Measurements from ENCODE around the gene SIX4. TPM values are rescaled to one million over a fixed set of nuclear protein-coding genes. Genes with fewer than 3 reads are reported as not detected.

SIX4 gene
- total RNA-seq, result under 1 TPM in 1 of 2 donors, not detected in 1; 0.21 TPM

- ATAC-seq, result peak in 1 of 2 donors; percentile 23
- H3K36me3 Mint-ChIP-seq, result peaks cover 0 to 13% of the 10 kb centered on the region in 2 donors
- no peak for DNase-seq (ENCODE audit: low spot score in 2 of 2)
- no peaks in the 10 kb centered on the region for H3K9me3 Mint-ChIP-seq
- no peak within 1 kb of the TSS for H3K27ac Mint-ChIP-seq
Measured at GRCh38 chr14:60723907-60724618, at the start of gene SIX4. Gene SIX4, minus strand, starts transcription at chr14:60724351. Its CDS starts 277 bp downstream, at chr14:60724074.

- Mint-ChIP-seq H3K9me3 (no peaks in the 10 kb centered on the region), H3K36me3 (no peaks in the 10 kb centered on the region), H3K27ac (no peak overlapping the region)
- DNase-seq (ENCODE audit: low spot score in 2 of 2) (no peak), ATAC-seq (no peak)
Measured at GRCh38 chr14:60773558-60773957, 49.4 kb upstream of the SIX4 start.

- DNase-seq (ENCODE audit: low spot score in 2 of 2) (no peak), ATAC-seq (no peak)
- H3K9me3 Mint-ChIP-seq, result no peaks in the 10 kb centered on the region
- H3K27ac Mint-ChIP-seq, result no peak overlapping the region
- H3K36me3 Mint-ChIP-seq, result no peaks in the 10 kb centered on the region
Measured at GRCh38 chr14:60771117-60771516, 47.0 kb upstream of the SIX4 start.

GRCh38 chr14:60768602-60769001 is 44.5 kb upstream of the SIX4 start:
- DNase-seq (ENCODE audit: low spot score in 2 of 2) (no peak), ATAC-seq (no peak)
- Mint-ChIP-seq H3K27ac (no peak overlapping the region), H3K9me3 (no peaks in the 10 kb centered on the region), H3K36me3 (no peaks in the 10 kb centered on the region)

GRCh38 chr14:60760644-60761364 is 36.7 kb upstream of the SIX4 start:
- ATAC-seq (no peak), DNase-seq (ENCODE audit: low spot score in 2 of 2) (no peak)
- Mint-ChIP-seq H3K36me3 (no peaks in the 10 kb centered on the region), H3K27ac (no peak overlapping the region), H3K9me3 (no peaks in the 10 kb centered on the region)

GRCh38 chr14:60760209-60760608 is 36.1 kb upstream of the SIX4 start:
- H3K36me3 Mint-ChIP-seq, result no peaks in the 10 kb centered on the region
- DNase-seq (ENCODE audit: low spot score in 2 of 2) (no peak), ATAC-seq (no peak)
- H3K9me3 Mint-ChIP-seq, result no peaks in the 10 kb centered on the region
- H3K27ac Mint-ChIP-seq, result no peak overlapping the region

- ATAC-seq (no peak), DNase-seq (ENCODE audit: low spot score in 2 of 2) (no peak)
- Mint-ChIP-seq H3K9me3 (no peaks in the 10 kb centered on the region), H3K36me3 (no peaks in the 10 kb centered on the region), H3K27ac (no peak overlapping the region)
Measured at GRCh38 chr14:60758885-60759284, 34.7 kb upstream of the SIX4 start.

GRCh38 chr14:60757567-60758002 is 33.4 kb upstream of the SIX4 start:
- ATAC-seq (no peak), DNase-seq (ENCODE audit: low spot score in 2 of 2) (no peak)
- no peaks in the 10 kb centered on the region for H3K36me3 Mint-ChIP-seq
- no peaks in the 10 kb centered on the region for H3K9me3 Mint-ChIP-seq
- H3K27ac Mint-ChIP-seq, result no peak overlapping the region

GRCh38 chr14:60756847-60757246 is 32.7 kb upstream of the SIX4 start:
- Mint-ChIP-seq H3K36me3 (no peaks in the 10 kb centered on the region), H3K27ac (no peak overlapping the region), H3K9me3 (no peaks in the 10 kb centered on the region)
- DNase-seq (ENCODE audit: low spot score in 2 of 2) (no peak), ATAC-seq (no peak)

GRCh38 chr14:60753264-60754119 is 29.3 kb upstream of the SIX4 start:
- Mint-ChIP-seq H3K9me3 (no peaks in the 10 kb centered on the region), H3K27ac (peak overlapping the region in 1 of 2 donors; percentile 71), H3K36me3 (no peaks in the 10 kb centered on the region)

GRCh38 chr14:60744566-60744965 is 20.4 kb upstream of the SIX4 start:
- ATAC-seq, result no peak
- Mint-ChIP-seq H3K36me3 (peaks cover 6 to 15% of the 10 kb centered on the region in 2 donors), H3K27ac (no peak overlapping the region), H3K9me3 (peaks cover 6 to 9% of the 10 kb centered on the region in 2 donors)
- no peak for DNase-seq (ENCODE audit: low spot score in 2 of 2)

More at GRCh38 chr14:60753264-60754119, 29.3 kb upstream of the SIX4 start:
- ATAC-seq, result peak; percentile 98 to 99
- peak; percentile 62 for DNase-seq (ENCODE audit: low spot score in 2 of 2)

GRCh38 chr14:60738843-60739508 is 14.8 kb upstream of the SIX4 start:
- DNase-seq (ENCODE audit: low spot score in 2 of 2), result no peak
- peaks cover 6 to 9% of the 10 kb centered on the region in 2 donors for H3K9me3 Mint-ChIP-seq
- H3K36me3 Mint-ChIP-seq, result peaks cover 12 to 16% of the 10 kb centered on the region in 2 donors
- ATAC-seq, result no peak
- H3K27ac Mint-ChIP-seq, result no peak overlapping the region

- peaks cover 6% of the 10 kb centered on the region in 2 donors for H3K36me3 Mint-ChIP-seq
- DNase-seq (ENCODE audit: low spot score in 2 of 2) (no peak), ATAC-seq (no peak)
- H3K9me3 Mint-ChIP-seq, result no peaks in the 10 kb centered on the region
- no peak overlapping the region for H3K27ac Mint-ChIP-seq
Measured at GRCh38 chr14:60736494-60736893, 12.3 kb upstream of the SIX4 start.

GRCh38 chr14:60735416-60735815 is 11.3 kb upstream of the SIX4 start:
- Mint-ChIP-seq H3K27ac (peak overlapping the region; percentile 91 to 92), H3K36me3 (peaks cover 6% of the 10 kb centered on the region in 2 donors), H3K9me3 (no peaks in the 10 kb centered on the region)
- ATAC-seq (peak in 1 of 2 donors; percentile 9), DNase-seq (ENCODE audit: low spot score in 2 of 2) (no peak)

- peak in 1 of 2 donors; percentile 82 for DNase-seq (ENCODE audit: low spot score in 2 of 2)
- Mint-ChIP-seq H3K36me3 (peaks cover 6% of the 10 kb centered on the region in 2 donors), H3K27ac (peak within 1 kb of the TSS; percentile 91 to 92), H3K9me3 (no peaks in the 10 kb centered on the region)
- peak; percentile 87 to 97 for ATAC-seq
Measured at GRCh38 chr14:60734465-60735242, 10.5 kb upstream of the SIX4 start, which contains the start of gene MNAT1. Gene MNAT1, plus strand, starts transcription at chr14:60734761. Its CDS starts 102 bp downstream, at chr14:60734863.
